ENCODE measurements around the gene COL3A1.

Gene COL3A1

GRCh38 chr2:188973641-188974040 lies 532 bp upstream of the COL3A1 start:
- in situ Hi-C loops (cut with HindIII; ENCODE audit: low sequenced_read_pairs), result no loop called here

- in situ Hi-C loops (cut with HindIII; ENCODE audit: low sequenced_read_pairs), result no loop called here
Observed at GRCh38 chr2:188975497-188976102, 1.4 kb downstream of the COL3A1 start.

DNA sequence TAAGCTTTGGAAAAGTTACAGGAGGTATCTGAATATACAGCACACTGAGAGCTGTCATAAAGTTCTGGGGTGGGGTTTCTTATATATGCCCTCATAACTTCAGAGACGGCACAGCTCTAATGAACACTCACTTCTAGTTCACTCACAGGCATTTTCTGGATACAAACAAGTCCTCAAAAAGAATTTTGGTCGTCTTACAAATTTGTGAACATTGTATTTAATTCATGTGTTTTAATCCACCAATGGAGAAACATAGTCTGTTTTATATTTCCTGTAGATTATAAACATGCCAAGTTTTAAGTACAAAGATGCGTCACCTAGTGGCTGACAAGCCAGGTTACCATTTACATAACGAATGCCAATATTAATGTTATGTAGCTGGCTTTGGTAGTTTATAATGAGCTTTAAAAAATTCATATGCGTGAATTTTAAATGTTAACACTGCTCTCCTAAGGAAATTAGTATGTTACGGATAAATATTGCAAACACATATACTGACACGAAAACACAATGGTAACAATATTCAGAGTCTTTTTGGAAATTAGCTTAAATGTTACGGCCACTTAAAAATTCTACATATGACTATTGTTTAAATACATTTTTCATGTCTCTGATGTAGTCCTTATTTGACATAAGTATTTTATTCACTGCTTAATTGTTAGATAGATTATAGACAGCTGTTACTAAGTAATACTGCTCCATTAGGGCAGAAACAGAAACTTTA lies 2.5 kb downstream of the COL3A1 start:
- in situ Hi-C loops (cut with HindIII; ENCODE audit: low sequenced_read_pairs), result no loop called here

DNA sequence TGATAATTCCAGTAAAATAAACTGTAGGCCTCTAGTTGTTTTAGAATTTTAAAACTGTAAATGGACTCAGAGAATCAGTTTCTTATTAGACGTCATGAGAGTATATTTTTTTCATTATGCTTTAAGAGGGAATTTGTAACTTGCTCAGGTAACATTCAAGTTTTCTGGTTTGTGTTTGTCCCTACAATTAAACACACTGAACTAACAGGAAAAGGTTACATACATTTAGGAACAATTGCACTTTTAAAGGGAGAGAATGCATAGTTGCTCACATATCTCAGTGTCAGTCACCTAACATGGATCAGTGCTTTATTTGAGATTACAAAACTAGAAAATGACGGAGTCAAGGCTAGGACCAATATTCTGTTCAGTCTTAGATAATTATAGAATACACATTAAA lies 3.1 kb downstream of the COL3A1 start:
- in situ Hi-C loops (cut with HindIII; ENCODE audit: low sequenced_read_pairs), result no loop called here

- in situ Hi-C loops (cut with HindIII; ENCODE audit: low sequenced_read_pairs), result no loop called here
Observed at GRCh38 chr2:188978291-188979081, 4.3 kb downstream of the COL3A1 start.

- in situ Hi-C loops (cut with HindIII; ENCODE audit: low sequenced_read_pairs), result no loop called here
Observed at GRCh38 chr2:188979187-188980114, 5.3 kb downstream of the COL3A1 start.

- in situ Hi-C loops (cut with HindIII; ENCODE audit: low sequenced_read_pairs), result no loop called here
Observed at GRCh38 chr2:188983427-188984064, 9.4 kb downstream of the COL3A1 start.

- in situ Hi-C loops (cut with HindIII; ENCODE audit: low sequenced_read_pairs), result no loop called here
Observed at GRCh38 chr2:188984065-188984491, 9.9 kb downstream of the COL3A1 start.

- in situ Hi-C loops (cut with HindIII; ENCODE audit: low sequenced_read_pairs), result no loop called here
Observed at GRCh38 chr2:188984680-188985079, 10.5 kb downstream of the COL3A1 start.

DNA sequence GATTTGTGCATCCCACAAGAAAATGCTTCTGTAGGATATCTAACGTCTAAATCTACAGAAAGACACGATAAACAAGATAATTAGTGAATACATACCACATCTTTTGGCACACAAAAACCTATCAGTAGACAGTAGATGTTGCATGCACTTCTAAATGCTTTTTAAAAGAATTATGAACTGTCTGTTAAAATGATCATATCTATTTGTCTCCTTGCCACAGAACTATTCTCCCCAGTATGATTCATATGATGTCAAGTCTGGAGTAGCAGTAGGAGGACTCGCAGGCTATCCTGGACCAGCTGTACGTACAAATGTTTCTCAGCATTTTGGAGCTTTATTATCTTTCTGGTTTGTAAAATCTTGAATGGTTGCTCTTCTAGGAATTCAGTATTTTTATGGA lies 12.7 kb downstream of the COL3A1 start:
- in situ Hi-C loops (cut with HindIII; ENCODE audit: low sequenced_read_pairs), result no loop called here

GRCh38 chr2:188993247-188993646 lies 19.1 kb downstream of the COL3A1 start:
- in situ Hi-C loops (cut with HindIII; ENCODE audit: low sequenced_read_pairs), result no loop called here

DNA sequence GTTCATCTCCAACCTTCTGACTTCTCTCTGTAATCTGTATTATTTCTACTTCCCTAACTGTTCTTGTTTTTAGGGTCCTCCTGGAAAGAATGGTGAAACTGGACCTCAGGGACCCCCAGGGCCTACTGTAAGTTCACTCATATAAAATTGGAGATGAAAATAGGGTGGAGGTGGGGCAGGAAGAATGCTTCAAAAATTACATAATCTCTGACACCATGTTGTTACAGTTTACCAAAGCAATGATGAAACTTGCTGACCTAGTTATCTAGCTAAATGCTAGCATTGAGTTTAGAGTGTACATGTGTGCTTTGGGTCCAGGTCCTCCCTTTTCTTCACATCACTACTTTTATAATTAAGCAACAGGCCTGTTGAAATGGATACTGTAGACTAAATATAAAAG lies 23.1 kb downstream of the COL3A1 start:
- in situ Hi-C loops (cut with HindIII; ENCODE audit: low sequenced_read_pairs), result no loop called here

- in situ Hi-C loops (cut with HindIII; ENCODE audit: low sequenced_read_pairs), result no loop called here
Observed at GRCh38 chr2:189000221-189000620, 26.0 kb downstream of the COL3A1 start.

- in situ Hi-C loops (cut with HindIII; ENCODE audit: low sequenced_read_pairs), result no loop called here
Observed at GRCh38 chr2:189002079-189002478, 27.9 kb downstream of the COL3A1 start.

DNA sequence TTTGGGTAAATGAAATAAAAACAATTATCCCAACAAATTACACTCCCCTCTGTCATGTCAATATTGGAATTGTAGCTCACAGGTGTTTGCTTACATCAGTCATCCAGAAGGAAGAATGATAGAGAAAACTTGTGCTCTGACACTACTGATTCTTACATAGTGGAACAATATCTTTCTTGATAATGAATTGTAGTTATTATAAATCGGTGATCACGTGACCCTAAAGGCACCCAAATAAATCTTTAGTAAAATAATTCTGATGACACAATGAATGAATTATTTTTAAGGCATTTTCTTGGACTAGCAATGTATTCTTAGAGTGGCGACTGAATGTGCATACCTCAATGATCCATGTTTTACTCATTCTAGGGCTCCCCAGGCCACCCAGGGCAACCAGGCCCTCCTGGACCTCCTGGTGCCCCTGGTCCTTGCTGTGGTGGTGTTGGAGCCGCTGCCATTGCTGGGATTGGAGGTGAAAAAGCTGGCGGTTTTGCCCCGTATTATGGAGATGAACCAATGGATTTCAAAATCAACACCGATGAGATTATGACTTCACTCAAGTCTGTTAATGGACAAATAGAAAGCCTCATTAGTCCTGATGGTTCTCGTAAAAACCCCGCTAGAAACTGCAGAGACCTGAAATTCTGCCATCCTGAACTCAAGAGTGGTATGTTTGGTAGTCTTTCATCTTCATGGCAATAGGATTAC lies 34.5 kb downstream of the COL3A1 start:
- in situ Hi-C loops (cut with HindIII; ENCODE audit: low sequenced_read_pairs), result no loop called here

DNA sequence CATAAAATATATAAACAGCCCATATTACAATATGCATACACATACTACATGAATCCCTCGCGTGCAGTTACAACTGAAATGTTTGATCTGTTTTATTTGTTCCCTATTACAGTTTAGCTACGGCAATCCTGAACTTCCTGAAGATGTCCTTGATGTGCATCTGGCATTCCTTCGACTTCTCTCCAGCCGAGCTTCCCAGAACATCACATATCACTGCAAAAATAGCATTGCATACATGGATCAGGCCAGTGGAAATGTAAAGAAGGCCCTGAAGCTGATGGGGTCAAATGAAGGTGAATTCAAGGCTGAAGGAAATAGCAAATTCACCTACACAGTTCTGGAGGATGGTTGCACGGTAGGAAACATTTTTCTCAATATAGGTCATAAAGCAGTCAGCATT lies 36.4 kb downstream of the COL3A1 start:
- in situ Hi-C loops (cut with HindIII; ENCODE audit: low sequenced_read_pairs), result no loop called here

GRCh38 chr2:189012351-189012750 lies 38.2 kb downstream of the COL3A1 start:
- in situ Hi-C loops (cut with HindIII; ENCODE audit: low sequenced_read_pairs), result no loop called here

- in situ Hi-C loops (cut with HindIII; ENCODE audit: low sequenced_read_pairs), result no loop called here
Observed at GRCh38 chr2:189013031-189013430, 38.9 kb downstream of the COL3A1 start.

GRCh38 chr2:189013671-189014448 lies 39.7 kb downstream of the COL3A1 start:
- in situ Hi-C loops (cut with HindIII; ENCODE audit: low sequenced_read_pairs), result no loop called here
